H9 (cell line): ENCODE measurements around the gene BCAR3. TPM values are rescaled to one million over a fixed set of nuclear protein-coding genes. Genes with fewer than 3 reads are reported as not detected.

Source experiments
- DNase-seq: peaks from one replicate; pipeline ENCODE4 v3.0.0-alpha.2; 2017
- H2AFZ ChIP-seq: one replicate; pipeline ENCODE4 v1.6.1; 2013; ENCODE audit warnings: mild to moderate bottlenecking, low read length, control low read depth, moderate library complexity
- H2AK5ac ChIP-seq: 2 replicates; pipeline ENCODE4 v1.6.1; 2013; ENCODE audit warnings: low read length, control low read depth, mixed read lengths; ENCODE audit not compliant: insufficient read length
- H2BK120ac ChIP-seq: one replicate; pipeline ENCODE4 v1.6.1; 2013; ENCODE audit warnings: low read depth, mild to moderate bottlenecking, low read length, control low read depth, inconsistent platforms; ENCODE audit not compliant: poor library complexity, severe bottlenecking
- H2BK12ac ChIP-seq: 2 replicates; pipeline ENCODE4 v1.6.1; 2013; ENCODE audit warnings: low read length, control low read depth, mixed read lengths, low read depth; ENCODE audit not compliant: insufficient read length
- H2BK15ac ChIP-seq: 2 replicates; pipeline ENCODE4 v1.6.1; 2013; ENCODE audit warnings: low read depth, low read length, control low read depth
- H2BK20ac ChIP-seq: one replicate; pipeline ENCODE4 v1.6.1; 2013; ENCODE audit warnings: low read depth, mild to moderate bottlenecking, low read length, control low read depth, inconsistent platforms; ENCODE audit not compliant: poor library complexity, severe bottlenecking
- H2BK5ac ChIP-seq: 2 replicates; pipeline ENCODE4 v1.6.1; 2013; ENCODE audit warnings: low read length, control low read depth, mixed read lengths; ENCODE audit not compliant: insufficient read length
- H3K14ac ChIP-seq: 2 replicates; pipeline ENCODE4 v1.6.1; 2013; ENCODE audit warnings: low read length, control low read depth; ENCODE audit not compliant: insufficient read depth
- H3K18ac ChIP-seq: 2 replicates; pipeline ENCODE4 v1.6.1; 2013; ENCODE audit warnings: low read depth, mild to moderate bottlenecking, mixed read lengths, low read length, control low read depth; ENCODE audit not compliant: insufficient read length
- H3K23ac ChIP-seq: 2 replicates; pipeline ENCODE4 v1.6.1; 2013; ENCODE audit warnings: low read length, control low read depth, mixed read lengths, low read depth; ENCODE audit not compliant: insufficient read length
- H3K23me2 ChIP-seq: 2 replicates; pipeline ENCODE4 v1.6.1; 2013; ENCODE audit warnings: low read depth, mild to moderate bottlenecking, mixed read lengths, low read length, control low read depth; ENCODE audit not compliant: insufficient read length, poor library complexity, severe bottlenecking
- H3K27ac ChIP-seq: 2 replicates; pipeline ENCODE4 v1.5.1; 2013; ENCODE audit warnings: low read length, control low read depth, mixed read lengths, low read depth; ENCODE audit not compliant: insufficient read length
- H3K27me3 ChIP-seq: 2 replicates; pipeline ENCODE4 v1.6.1; 2013; ENCODE audit warnings: low read length, control low read depth, inconsistent platforms; ENCODE audit not compliant: insufficient read depth
- H3K4ac ChIP-seq: 2 replicates; pipeline ENCODE4 v1.6.1; 2013; ENCODE audit warnings: low read depth, mild to moderate bottlenecking, control low read depth, inconsistent platforms, low read length, moderate library complexity
- H3K4me1 ChIP-seq: 2 replicates; pipeline ENCODE4 v1.6.1; 2013; ENCODE audit warnings: low read length, control low read depth, inconsistent platforms; ENCODE audit not compliant: insufficient read depth
- H3K4me2 ChIP-seq: 2 replicates; pipeline ENCODE4 v1.6.1; 2013; ENCODE audit warnings: low read length, control low read depth, mixed read lengths; ENCODE audit not compliant: insufficient read length, insufficient read depth
- H3K56ac ChIP-seq: 2 replicates; pipeline ENCODE4 v1.6.1; 2013; ENCODE audit warnings: low read depth, mild to moderate bottlenecking, mixed read lengths, low read length, control low read depth; ENCODE audit not compliant: insufficient read length
- H3K79me1 ChIP-seq: 2 replicates; pipeline ENCODE4 v1.6.1; 2013; ENCODE audit warnings: low read depth, mild to moderate bottlenecking, moderate library complexity, low read length, control low read depth, inconsistent platforms; ENCODE audit not compliant: insufficient read depth, poor library complexity, severe bottlenecking
- H3K79me2 ChIP-seq: 2 replicates; pipeline ENCODE4 v1.6.1; 2013; ENCODE audit warnings: low read length, control low read depth, inconsistent platforms; ENCODE audit not compliant: insufficient read depth
- H3K9ac ChIP-seq: 2 replicates; pipeline ENCODE4 v1.6.1; 2013; ENCODE audit warnings: low read length, control low read depth, mixed read lengths; ENCODE audit not compliant: insufficient read length; ENCODE audit errors: extremely low read depth
- H3K9me3 ChIP-seq: one replicate; pipeline ENCODE4 v1.6.1; 2013; ENCODE audit warnings: low read depth, low read length, inconsistent platforms; ENCODE audit not compliant: control insufficient read depth
- H3T11ph ChIP-seq: one replicate; pipeline ENCODE4 v1.6.1; 2013; ENCODE audit warnings: mild to moderate bottlenecking, low read length, control low read depth, inconsistent platforms
- H4K20me1 ChIP-seq: one replicate; pipeline ENCODE4 v1.6.1; 2013; ENCODE audit not compliant: control insufficient read depth, insufficient read length, insufficient read depth
- H4K5ac ChIP-seq: 2 replicates; pipeline ENCODE4 v1.6.1; 2013; ENCODE audit warnings: low read depth, mild to moderate bottlenecking, mixed read lengths, low read length, control low read depth; ENCODE audit not compliant: insufficient read length
- H4K8ac ChIP-seq: replicated peaks from 2 replicates; pipeline ENCODE4 v1.6.1; 2013; ENCODE audit warnings: low read length, control low read depth, mixed read lengths, low read depth; ENCODE audit not compliant: insufficient read length
- H4K91ac ChIP-seq: 2 replicates; pipeline ENCODE4 v1.6.1; 2013; ENCODE audit warnings: low read depth, mild to moderate bottlenecking, moderate library complexity, mixed read lengths, low read length, control low read depth; ENCODE audit not compliant: insufficient read length
- H3K27ac Mint-ChIP-seq, 3 experiments: 2 replicates in 2 of 3; 3 replicates in 1 of 3; pipeline ENCODE4 v1.8.0; 2020 to 2021; ENCODE audit warnings: mixed read lengths in 3 of 3, mild to moderate bottlenecking in 1 of 3, moderate library complexity in 1 of 3
- H3K27me3 Mint-ChIP-seq: 2 replicates; pipeline ENCODE4 v1.8.0; 2021; ENCODE audit warnings: low read depth, mild to moderate bottlenecking, moderate library complexity, mixed read lengths
- H3K36me3 Mint-ChIP-seq, 3 experiments: 2 replicates in 2 of 3; 3 replicates in 1 of 3; pipeline ENCODE4 v1.8.0; 2020 to 2021; ENCODE audit warnings: low read depth in 3 of 3, mixed read lengths in 3 of 3; ENCODE audit not compliant: insufficient read depth in 1 of 3
- H3K4me1 Mint-ChIP-seq, 2 experiments: 2 replicates each; pipeline ENCODE4 v1.8.0; 2020; ENCODE audit warnings: mixed read lengths in 2 of 2
- H3K4me3 Mint-ChIP-seq, 2 experiments: 2 replicates in 1 of 2; 3 replicates in 1 of 2; pipeline ENCODE4 v1.8.0; 2020 to 2021; ENCODE audit warnings: mild to moderate bottlenecking in 2 of 2, mixed read lengths in 2 of 2, moderate library complexity in 1 of 2
- H3K9me3 Mint-ChIP-seq, 2 experiments: 2 replicates in 1 of 2; 3 replicates in 1 of 2; pipeline ENCODE4 v1.8.0; 2020; ENCODE audit warnings: mild to moderate bottlenecking in 2 of 2, mixed read lengths in 2 of 2, moderate library complexity in 1 of 2
- CTCF ChIP-seq: fragments of 200-600 bp; sonication (generic); conservative IDR thresholded peaks from 3 replicates; pipeline ENCODE4 v1.8.0; 2021; ENCODE audit warnings: antibody characterized with exemption, mild to moderate bottlenecking
- WGBS: extraction: QIAGEN DNeasy Blood & Tissue Kit; methylation state at CpG from one replicate; pipeline ENCODE4 v1.1.7; 2013; ENCODE audit warnings: missing lambda C conversion rate, low lambda C conversion rate, mixed read lengths; ENCODE audit not compliant: insufficient read length; ENCODE audit errors: extremely low coverage; 5-methylcytosine and 5-hydroxymethylcytosine counted together
- total RNA-seq: library from RNA; stranded (reverse); gene quantifications from 2 replicates; pipeline ENCODE4 v1.2.1, GENCODE V29; 2021

The BCAR3 gene
- total RNA-seq, 1 experiment from 2014 or later, result 4.9 TPM

GRCh38 chr1:93690921-93691789, 9.5 kb upstream of the BCAR3 start:
- no CpG with 5 or more reads among the region's 4 CpGs for WGBS
- no peak overlapping the region for H3K23ac ChIP-seq
- H3K4me3 Mint-ChIP-seq, result no peak overlapping the region
- no peak overlapping the region for H3K9ac ChIP-seq
- H3K79me2 ChIP-seq, result no peaks in the 10 kb centered on the region
- no peak overlapping the region for H2AFZ ChIP-seq
- no peak overlapping the region for H2BK20ac ChIP-seq
- no peak overlapping the region for H2BK120ac ChIP-seq
- no peak overlapping the region for H3K18ac ChIP-seq
- H3K56ac ChIP-seq, result no peak overlapping the region
- no peak overlapping the region for H3K27ac ChIP-seq
- no peaks in the 10 kb centered on the region for H3K79me1 ChIP-seq
- no peaks in the 10 kb centered on the region for H3K9me3 ChIP-seq
- H3K27ac Mint-ChIP-seq, result no peak overlapping the region
- no peak overlapping the region for H4K91ac ChIP-seq
- peaks cover 1% of the 10 kb centered on the region; the same call in 1 of the 2 replicates for H3K27me3 Mint-ChIP-seq
- H3K9me3 Mint-ChIP-seq, result no peaks in the 10 kb centered on the region
- H3K4me2 ChIP-seq, result no peak overlapping the region
- H2BK5ac ChIP-seq, result no peak overlapping the region
- H3K4me1 ChIP-seq, result 0 out of 2 replicates have a peak, but pooled peaks cover 4% of the 10 kb centered on the region
- no peak for DNase-seq
- TF ChIP-seq CTCF, result no peak
- H2BK15ac ChIP-seq, result no peak overlapping the region
- no peak overlapping the region for H4K5ac ChIP-seq
- H3K4ac ChIP-seq, result no peak overlapping the region
- H3K27me3 ChIP-seq, result no peaks in the 10 kb centered on the region
- H2AK5ac ChIP-seq, result no peak overlapping the region
- H3K23me2 ChIP-seq, result no peaks in the 10 kb centered on the region
- H2BK12ac ChIP-seq, result no peak overlapping the region
- H3K36me3 Mint-ChIP-seq, result no peaks in the 10 kb centered on the region
- no peaks in the 10 kb centered on the region for H4K20me1 ChIP-seq
- H3K14ac ChIP-seq, result no peak overlapping the region
- no peak overlapping the region for H3T11ph ChIP-seq
- H4K8ac ChIP-seq, result no peak overlapping the region
- H3K4me1 Mint-ChIP-seq, result peaks cover 18 to 25% of the 10 kb centered on the region in 2 experiments
